ENCODE data around the gene UNC5CL. TPM values are rescaled to one million over a fixed set of nuclear protein-coding genes. Genes with fewer than 3 reads are reported as not detected.

UNC5CL gene
- total RNA-seq, 1 experiment from 2014 or later, result 4.5 TPM

- no peak for DNase-seq (ENCODE audit: low spot score)
- H3K27ac Mint-ChIP-seq, result no peak overlapping the region
Observed at GRCh38 chr6:40986364-40986763, 52.7 kb downstream of the UNC5CL start.

GRCh38 chr6:40983752-40984151, 55.3 kb downstream of the UNC5CL start:
- no peaks in the 10 kb centered on the region for H3K27me3 Mint-ChIP-seq (ENCODE audit: low read depth)
- ATAC-seq, result peak; percentile 63
- CTCF ChIA-PET, result interaction anchor here (1.6 kb wide), 1 partner anchor 44 kb away, joined by 4 read pairs; no protein-coding TSS in a partner anchor
- H3K4me1 Mint-ChIP-seq, result peaks cover 22% of the 10 kb centered on the region
- TF ChIP-seq MYBL2 (CRISPR knock-in tag; IDR thresholded peaks at IDR 0.05) (no peak), NFE2L1 (CRISPR knock-in tag; IDR thresholded peaks at IDR 0.05) (no peak), ZSCAN18 (CRISPR knock-in tag; IDR thresholded peaks at IDR 0.05) (0 out of 2 replicates have a peak, but pooled peaks have one; percentile 5), FOXP1 (CRISPR knock-in tag; IDR thresholded peaks at IDR 0.05; ENCODE audit: borderline replicate concordance) (no peak)
- TF ChIP-seq, protein P1, sequence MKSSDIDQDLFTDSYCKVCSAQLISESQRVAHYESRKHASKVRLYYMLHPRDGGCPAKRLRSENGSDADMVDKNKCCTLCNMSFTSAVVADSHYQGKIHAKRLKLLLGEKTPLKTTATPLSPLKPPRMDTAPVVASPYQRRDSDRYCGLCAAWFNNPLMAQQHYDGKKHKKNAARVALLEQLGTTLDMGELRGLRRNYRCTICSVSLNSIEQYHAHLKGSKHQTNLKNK (CRISPR knock-in tag; IDR thresholded peaks at IDR 0.05), result 0 out of 2 replicates have a peak, but pooled peaks have one; percentile 29
- TF ChIP-seq, protein P2, sequence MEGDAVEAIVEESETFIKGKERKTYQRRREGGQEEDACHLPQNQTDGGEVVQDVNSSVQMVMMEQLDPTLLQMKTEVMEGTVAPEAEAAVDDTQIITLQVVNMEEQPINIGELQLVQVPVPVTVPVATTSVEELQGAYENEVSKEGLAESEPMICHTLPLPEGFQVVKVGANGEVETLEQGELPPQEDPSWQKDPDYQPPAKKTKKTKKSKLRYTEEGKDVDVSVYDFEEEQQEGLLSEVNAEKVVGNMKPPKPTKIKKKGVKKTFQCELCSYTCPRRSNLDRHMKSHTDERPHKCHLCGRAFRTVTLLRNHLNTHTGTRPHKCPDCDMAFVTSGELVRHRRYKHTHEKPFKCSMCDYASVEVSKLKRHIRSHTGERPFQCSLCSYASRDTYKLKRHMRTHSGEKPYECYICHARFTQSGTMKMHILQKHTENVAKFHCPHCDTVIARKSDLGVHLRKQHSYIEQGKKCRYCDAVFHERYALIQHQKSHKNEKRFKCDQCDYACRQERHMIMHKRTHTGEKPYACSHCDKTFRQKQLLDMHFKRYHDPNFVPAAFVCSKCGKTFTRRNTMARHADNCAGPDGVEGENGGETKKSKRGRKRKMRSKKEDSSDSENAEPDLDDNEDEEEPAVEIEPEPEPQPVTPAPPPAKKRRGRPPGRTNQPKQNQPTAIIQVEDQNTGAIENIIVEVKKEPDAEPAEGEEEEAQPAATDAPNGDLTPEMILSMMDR (IDR thresholded peaks at IDR 0.05), result no peak
- TF ChIP-seq, protein P3, sequence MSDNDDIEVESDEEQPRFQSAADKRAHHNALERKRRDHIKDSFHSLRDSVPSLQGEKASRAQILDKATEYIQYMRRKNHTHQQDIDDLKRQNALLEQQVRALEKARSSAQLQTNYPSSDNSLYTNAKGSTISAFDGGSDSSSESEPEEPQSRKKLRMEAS (CRISPR knock-in tag; IDR thresholded peaks at IDR 0.05), result no peak
- H3K9me3 Mint-ChIP-seq, result peaks cover 22% of the 10 kb centered on the region
- peak overlapping the region; percentile 1 for H3K4me3 Mint-ChIP-seq
- peak overlapping the region; percentile 38 for H3K27ac Mint-ChIP-seq
- no peak for DNase-seq (ENCODE audit: low spot score)
- no peaks in the 10 kb centered on the region for H3K36me3 Mint-ChIP-seq
- POLR2A ChIA-PET, result no interaction called here

More at GRCh38 chr6:40986364-40986763, 52.7 kb downstream of the UNC5CL start:
- Mint-ChIP-seq H3K4me1 (peaks cover 22% of the 10 kb centered on the region), H3K9me3 (peaks cover 18% of the 10 kb centered on the region), H3K36me3 (no peaks in the 10 kb centered on the region), H3K4me3 (no peak overlapping the region), H3K27me3 (ENCODE audit: low read depth) (peaks cover 3% of the 10 kb centered on the region; the same call in 1 of the 2 replicates)
- ATAC-seq, result no peak
- ChIA-PET CTCF (no interaction called here), POLR2A (no interaction called here)
- TF ChIP-seq NR3C1 (CRISPR knock-in tag; conservative IDR thresholded peaks at IDR 0.05; ENCODE audit: low read depth) (no peak), JAZF1 (CRISPR knock-in tag; IDR thresholded peaks at IDR 0.05) (no peak), ZNF671 (CRISPR knock-in tag; IDR thresholded peaks at IDR 0.05) (no peak)

GRCh38 chr6:40982917-40983316, 56.1 kb downstream of the UNC5CL start:
- Mint-ChIP-seq H3K36me3 (no peaks in the 10 kb centered on the region), H3K4me3 (no peak overlapping the region), H3K4me1 (peaks cover 26% of the 10 kb centered on the region), H3K27me3 (ENCODE audit: low read depth) (no peaks in the 10 kb centered on the region), H3K9me3 (peaks cover 18% of the 10 kb centered on the region), H3K27ac (no peak overlapping the region; the same call in 1 of the 2 replicates)
- TF ChIP-seq GRHL2 (CRISPR knock-in tag; IDR thresholded peaks at IDR 0.05; ENCODE audit: insufficient replicate concordance, severe bottlenecking), result no peak
- TF ChIP-seq ATF6 (CRISPR knock-in tag; IDR thresholded peaks at IDR 0.05), result no peak
- no peak for TF ChIP-seq ZSCAN18 (CRISPR knock-in tag; IDR thresholded peaks at IDR 0.05)
- TF ChIP-seq PREB (CRISPR knock-in tag; IDR thresholded peaks at IDR 0.05; ENCODE audit: borderline replicate concordance), result no peak
- peak; percentile 41; the same call in 1 of the 2 replicates for ATAC-seq
- CTCF ChIA-PET, result interaction anchor here (0.7 to 1.3 kb wide), 4 partner anchors 15 to 45 kb away, joined by 3 to 10 read pairs (median 4); no protein-coding TSS in a partner anchor
- no peak for DNase-seq (ENCODE audit: low spot score)
- POLR2A ChIA-PET, result no interaction called here

Data from WTC11 (cell line).